Coronary artery (tissue), 2 donors: ENCODE results near the gene TAX1BP1.

Experiments
- DNase-seq: peaks from one replicate; pipeline ENCODE4 v3.0.0-alpha.2; 2017; ENCODE audit warnings: low spot score
- H3K27ac ChIP-seq, 2 donors: fragments of 200-600 bp; sonication (generic); one replicate each; pipeline ENCODE4 v1.5.1; 2016 to 2019
- H3K4me3 ChIP-seq: fragments of 200-600 bp; sonication (generic); 2 replicates; pipeline ENCODE4 v1.5.1; 2016; ENCODE audit warnings: mild to moderate bottlenecking, moderate library complexity
- TF ChIP-seq, protein P1 (sequence below): fragments of 200-600 bp; sonication (generic); IDR thresholded peaks from one replicate; pipeline ENCODE4 v1.5.1; 2019; ENCODE audit warnings: antibody characterized with exemption

TAX1BP1 gene

DNA sequence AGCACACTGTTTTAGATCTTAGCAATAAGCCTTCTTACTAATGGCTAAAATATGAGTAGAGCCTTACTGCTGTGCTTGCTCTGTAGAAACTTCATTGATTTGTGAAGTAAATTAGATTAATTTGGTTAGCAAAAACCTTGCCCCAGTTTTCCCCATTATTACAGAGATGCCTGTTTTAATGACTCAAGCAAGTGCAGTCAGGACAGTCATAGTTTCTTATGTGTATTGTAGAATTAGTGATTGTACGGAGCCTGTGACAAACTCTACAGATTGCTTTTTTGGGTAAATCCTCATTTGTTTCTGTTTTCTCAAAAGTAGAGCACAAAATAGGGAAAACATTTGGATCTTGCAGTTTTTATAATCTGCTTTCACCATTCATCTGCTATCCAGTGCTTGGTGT is 7.0 kb downstream of the TAX1BP1 start:
- Histone ChIP-seq H3K4me3 (no peak overlapping the region), H3K27ac (no peak overlapping the region)
- DNase-seq: no peak
- TF ChIP-seq, protein P1, sequence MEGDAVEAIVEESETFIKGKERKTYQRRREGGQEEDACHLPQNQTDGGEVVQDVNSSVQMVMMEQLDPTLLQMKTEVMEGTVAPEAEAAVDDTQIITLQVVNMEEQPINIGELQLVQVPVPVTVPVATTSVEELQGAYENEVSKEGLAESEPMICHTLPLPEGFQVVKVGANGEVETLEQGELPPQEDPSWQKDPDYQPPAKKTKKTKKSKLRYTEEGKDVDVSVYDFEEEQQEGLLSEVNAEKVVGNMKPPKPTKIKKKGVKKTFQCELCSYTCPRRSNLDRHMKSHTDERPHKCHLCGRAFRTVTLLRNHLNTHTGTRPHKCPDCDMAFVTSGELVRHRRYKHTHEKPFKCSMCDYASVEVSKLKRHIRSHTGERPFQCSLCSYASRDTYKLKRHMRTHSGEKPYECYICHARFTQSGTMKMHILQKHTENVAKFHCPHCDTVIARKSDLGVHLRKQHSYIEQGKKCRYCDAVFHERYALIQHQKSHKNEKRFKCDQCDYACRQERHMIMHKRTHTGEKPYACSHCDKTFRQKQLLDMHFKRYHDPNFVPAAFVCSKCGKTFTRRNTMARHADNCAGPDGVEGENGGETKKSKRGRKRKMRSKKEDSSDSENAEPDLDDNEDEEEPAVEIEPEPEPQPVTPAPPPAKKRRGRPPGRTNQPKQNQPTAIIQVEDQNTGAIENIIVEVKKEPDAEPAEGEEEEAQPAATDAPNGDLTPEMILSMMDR: no peak

DNA sequence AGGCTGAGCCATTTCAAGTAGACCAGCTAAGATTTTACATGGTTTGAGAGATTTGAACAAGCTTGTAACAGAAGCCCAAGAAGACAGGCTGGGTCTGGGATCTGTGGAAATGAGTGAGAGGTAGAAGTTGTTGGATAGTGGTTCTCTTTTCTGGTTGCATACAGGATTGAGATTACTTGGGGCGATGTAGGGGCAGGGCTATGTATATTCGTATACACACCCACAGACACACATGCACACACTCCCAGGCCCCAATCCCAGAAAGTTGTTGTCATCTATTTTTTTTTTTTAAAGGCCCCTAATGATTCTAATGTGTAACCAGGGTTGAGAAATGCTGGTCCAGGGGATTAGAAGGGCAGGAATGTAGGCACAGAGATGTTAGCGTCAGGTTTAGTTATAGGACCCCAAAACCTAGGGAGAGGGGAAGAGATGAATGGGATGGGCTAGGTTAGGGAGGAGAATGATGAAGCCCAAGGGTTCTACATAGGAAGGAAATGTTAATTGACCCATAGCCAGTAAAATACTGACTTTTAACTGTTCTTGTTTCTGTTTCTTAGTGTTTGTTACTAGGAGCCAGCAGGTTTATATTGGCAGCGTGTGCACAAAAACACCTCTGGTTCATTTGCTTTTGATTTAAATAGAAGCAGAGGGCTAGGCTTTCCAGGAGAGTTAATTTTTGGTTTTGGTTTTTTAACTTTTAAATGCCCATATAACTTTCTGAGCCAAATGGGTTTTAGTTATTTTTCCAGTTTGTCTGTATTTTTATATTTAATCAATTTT is 7.8 kb downstream of the TAX1BP1 start:
- TF ChIP-seq, protein P1: no peak
- no peak for DNase-seq
- H3K4me3 ChIP-seq: no peak overlapping the region
- no peak overlapping the region for H3K27ac ChIP-seq

DNA sequence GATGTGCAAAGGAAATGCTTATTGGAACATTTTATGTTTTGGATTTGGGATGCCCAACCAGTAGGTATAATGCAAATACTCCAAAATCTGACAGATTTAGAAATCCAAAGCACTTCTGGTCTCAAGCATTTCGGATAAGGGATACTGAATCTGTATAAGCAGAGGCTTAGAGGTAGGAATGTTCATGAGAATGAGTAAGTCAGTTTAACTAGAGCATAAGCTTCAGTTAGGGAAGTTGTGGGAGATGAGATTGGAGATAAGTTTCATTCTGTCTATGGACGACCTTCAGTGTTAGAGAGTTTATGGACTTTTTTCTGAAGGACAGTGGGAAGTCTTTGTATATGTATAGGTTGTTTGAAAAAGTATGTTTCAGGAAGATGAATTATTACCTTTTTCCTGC is 10.4 kb downstream of the TAX1BP1 start:
- no peak for DNase-seq
- Histone ChIP-seq H3K4me3 (no peak overlapping the region), H3K27ac (no peak overlapping the region)
- TF ChIP-seq, protein P1: no peak

DNA sequence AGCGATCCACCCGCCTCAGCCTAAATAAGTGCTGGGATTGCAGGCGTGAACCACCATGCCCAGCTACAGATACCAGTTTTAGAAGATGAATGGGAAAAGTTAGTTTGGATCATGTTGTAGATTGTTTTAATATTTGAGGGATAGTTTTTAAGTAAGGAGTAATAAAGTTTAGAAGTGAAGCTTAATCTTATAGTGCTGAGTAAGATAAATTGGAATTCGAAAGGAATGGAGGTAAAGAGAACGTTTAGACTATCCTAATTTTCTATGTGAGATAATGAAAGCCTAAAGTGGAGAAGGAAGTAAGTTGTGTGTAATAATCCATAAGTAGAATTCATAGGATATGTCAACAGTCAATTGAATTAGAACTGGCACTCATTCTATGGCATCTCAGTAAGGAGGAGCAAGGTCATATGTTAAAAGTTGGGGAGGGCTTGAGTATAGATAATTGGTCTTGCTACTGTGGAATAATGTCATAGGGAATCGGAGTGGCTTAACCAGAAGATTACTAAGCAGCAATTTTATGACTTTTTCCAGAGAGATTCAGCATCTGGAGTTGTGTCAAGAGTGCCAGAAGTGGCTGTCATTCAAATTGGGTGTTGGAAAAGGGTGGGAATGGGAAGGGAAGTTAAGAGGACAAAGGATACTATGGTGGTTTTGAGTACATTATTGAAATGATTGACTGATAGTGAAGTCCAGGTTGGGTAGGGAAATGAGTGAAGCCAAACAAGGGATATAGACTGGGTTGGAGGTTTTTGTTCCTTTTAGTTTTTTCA is 12.1 kb downstream of the TAX1BP1 start:
- TF ChIP-seq, protein P1: no peak
- DNase-seq: no peak
- Histone ChIP-seq H3K27ac (no peak overlapping the region), H3K4me3 (no peak overlapping the region)

DNA sequence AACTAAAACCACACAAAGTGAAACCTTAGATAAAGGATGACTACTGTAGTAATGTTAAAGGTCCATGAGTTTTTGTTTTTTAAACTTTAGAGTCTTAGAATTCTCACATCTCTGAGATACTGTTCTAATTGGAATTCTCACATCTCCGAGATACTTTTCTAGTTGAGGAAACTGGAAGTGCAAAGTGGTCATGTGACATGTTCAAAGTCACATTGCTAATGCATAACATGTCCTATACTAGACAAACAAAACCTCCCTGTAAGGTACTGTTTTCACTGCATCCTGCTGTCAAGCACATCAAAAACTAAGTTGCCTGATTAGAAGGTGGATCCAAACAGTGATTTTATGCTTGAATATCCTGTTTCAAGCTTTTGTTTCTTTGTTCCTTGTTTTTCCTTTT is 13.9 kb downstream of the TAX1BP1 start:
- TF ChIP-seq, protein P1: no peak
- no peak overlapping the region for H3K4me3 ChIP-seq
- no peak for DNase-seq
- H3K27ac ChIP-seq: no peak overlapping the region

DNA sequence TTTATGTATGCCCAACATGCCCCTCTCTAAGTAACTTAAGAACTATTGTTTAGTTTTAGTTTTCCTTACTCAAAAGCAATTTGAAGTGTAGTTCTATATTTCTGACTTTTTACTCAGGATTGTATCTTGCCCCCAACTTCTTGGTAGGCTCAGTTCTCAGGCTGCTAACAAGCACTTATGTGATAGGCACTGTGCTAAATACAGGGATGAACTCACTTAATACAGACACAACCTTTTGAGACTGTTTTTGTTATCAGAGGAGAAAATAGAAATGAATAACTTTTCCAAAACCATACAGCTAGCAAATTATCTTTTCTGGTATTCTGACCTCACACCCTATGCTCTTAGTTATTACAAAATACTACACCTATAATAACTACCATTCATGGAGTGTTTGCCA is 16.3 kb downstream of the TAX1BP1 start:
- no peak for DNase-seq
- Histone ChIP-seq H3K4me3 (no peak overlapping the region), H3K27ac (no peak overlapping the region)
- TF ChIP-seq, protein P1: no peak

DNA sequence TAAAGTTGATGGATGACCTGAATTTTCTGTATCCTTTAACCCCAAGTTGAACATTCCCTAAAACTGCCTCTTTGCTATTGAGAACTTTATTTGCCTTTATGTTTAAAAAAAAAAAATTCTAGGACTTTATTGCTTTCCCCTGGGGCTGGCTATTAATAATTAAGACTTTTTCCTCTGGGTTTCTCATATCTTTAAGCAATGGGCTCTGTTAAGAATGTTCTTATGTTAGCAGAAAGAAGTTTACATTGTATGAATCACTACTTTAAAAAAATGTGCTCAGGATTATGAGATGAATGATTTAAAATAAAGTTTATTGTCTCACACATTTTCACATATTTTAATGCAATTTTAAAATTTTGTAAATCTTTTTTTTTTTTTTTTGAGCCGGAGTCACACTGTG is 19.5 kb downstream of the TAX1BP1 start:
- DNase-seq: no peak
- H3K27ac ChIP-seq: no peak overlapping the region
- no peak overlapping the region for H3K4me3 ChIP-seq
- TF ChIP-seq, protein P1: no peak
